ENCODE data around the gene CLMP. TPM values are rescaled to one million over a fixed set of nuclear protein-coding genes. Genes with fewer than 3 reads are reported as not detected.

The CLMP gene
- total and polyA plus RNA-seq, 2 donors (not counting 3 experiments of a cell fraction or from before 2014, with no cell fraction given): 0.03 to 0.18 TPM

DNA sequence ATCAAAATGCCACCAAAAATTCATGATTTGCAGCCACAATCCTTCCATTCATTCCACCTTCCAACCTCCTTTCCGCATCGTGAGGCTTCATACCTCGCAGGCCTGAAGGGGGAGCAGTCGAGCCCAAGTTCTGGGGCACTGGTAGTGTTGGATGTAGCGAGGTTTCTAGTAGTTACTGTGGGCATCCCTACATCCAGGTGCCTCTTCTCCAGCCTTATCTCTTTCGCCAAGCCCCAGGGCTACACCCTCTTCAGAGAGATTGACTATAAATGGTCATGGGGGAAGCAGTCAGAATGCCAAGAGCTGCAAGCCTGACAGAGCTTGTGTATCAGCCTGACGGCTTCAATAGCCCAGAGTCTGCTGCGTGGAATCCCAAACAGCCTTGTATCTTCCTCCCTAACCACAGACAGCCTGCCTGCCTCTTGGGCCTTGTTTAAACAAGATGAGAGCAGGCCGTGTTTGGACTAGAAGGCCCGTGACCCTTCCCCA lies 28.9 kb downstream of the CLMP start:
- intact Hi-C loops (cut with micrococcal nuclease): loop anchor here (1.0 to 5.0 kb wide), 2 partner anchors 54 to 81 kb away; no protein-coding TSS in a partner anchor
- no peaks in the 10 kb centered on the region for H3K36me3 ChIP-seq (ENCODE audit: control insufficient read depth in 2 of 2, extremely low read depth in 1 of 2, insufficient read depth in 2 of 2, low read length in 2 of 2)

More for the DNA sequence above, 28.9 kb downstream of the CLMP start:
- Histone ChIP-seq H3K27ac (ENCODE audit: insufficient read depth, low read depth, low read length) (no peak overlapping the region), H3K27me3 (ENCODE audit: control insufficient read depth in 2 of 2, insufficient read depth in 2 of 2, low read length in 2 of 2) (peaks cover 0 to 1% of the 10 kb centered on the region in 2 experiments), H3K9me1 (replicated peaks; ENCODE audit: control insufficient read depth, extremely low read depth, insufficient read depth, low read length) (no peaks in the 10 kb centered on the region), H4K20me1 (replicated peaks; ENCODE audit: control insufficient read depth, extremely low read depth, insufficient read depth, low read length) (no peaks in the 10 kb centered on the region), H3K9ac (replicated peaks; ENCODE audit: extremely low read depth, insufficient read depth, low read length) (no peak overlapping the region), H3K9me3 (replicated peaks; ENCODE audit: control insufficient read depth, insufficient read depth, low read length) (no peaks in the 10 kb centered on the region), H3K4me1 (ENCODE audit: control insufficient read depth, extremely low read depth, insufficient read depth, low read length) (no peaks in the 10 kb centered on the region), H2AFZ (ENCODE audit: low read depth, low read length) (no peak overlapping the region), H3K79me2 (ENCODE audit: control insufficient read depth, insufficient read depth, low read length) (no peaks in the 10 kb centered on the region), H3K4me2 (ENCODE audit: insufficient read depth, low read length) (no peak overlapping the region), H3K4me3 (replicated peaks in 1 of 3; ENCODE audit: insufficient read depth in 1 of 3, low read depth in 1 of 3, low read length in 3 of 3) (no peak overlapping the region)
- no TSS peak for BruUV-seq (replicated peaks)
- CTCF ChIA-PET: interaction anchor here (0.6 to 2.1 kb wide), 12 partner anchors 8 to 95 kb away, joined by 3 to 34 read pairs (median 4); no protein-coding TSS in a partner anchor
- dilution Hi-C loops (cut with MboI; ENCODE audit: extremely low pct_ligation_motif_present, low sequenced_read_pairs): no loop called here
- FAIRE-seq: no peak
- DNase-seq (ENCODE audit: low read depth, low spot score): no peak
- POLR2A ChIA-PET: no interaction called here
- TF ChIP-seq EZH2 (IDR thresholded peaks at IDR 0.05; ENCODE audit: borderline replicate concordance, low read depth, low read length, severe bottlenecking) (no peak), CTCF (IDR thresholded peaks at IDR 0.05; ENCODE audit: extremely low read depth in 1 of 2, insufficient read depth in 1 of 2, low read depth in 1 of 2, low read length in 2 of 2) (peak; percentile 49 to 53)
